Left lobe of liver (tissue), 2 donors: Measurements from ENCODE around the gene CD79B. TPM values are rescaled to one million over a fixed set of nuclear protein-coding genes. Genes with fewer than 3 reads are reported as not detected.
"Not testable (repeated sequence)": the region's sequence is repeated elsewhere in the genome, so short reads cannot be mapped to it uniquely, and the experiment has no call there.

Source experiments
- ATAC-seq: fragments of 200-7000 bp; cut with Tn5 transposase; one replicate; pipeline ENCODE4 v1.9.1; 2020; ENCODE audit warnings: mild to moderate bottlenecking, moderate library complexity
- DNase-seq: peaks from one replicate; pipeline ENCODE4 v3.0.0-alpha.2; 2020; ENCODE audit warnings: low spot score
- total RNA-seq: library from RNA; stranded (reverse); gene quantifications from one replicate; pipeline ENCODE4 v1.2.1, GENCODE V29; 2021
- donor health status: DM: no; HTN: no; CAD: no; lungs with moderate emphysema.
- donor health status: DM: no; HTN: yes; CAD: no.

The CD79B gene
- total RNA-seq, 1 donor from 2014 or later = 0.81 TPM

DNA sequence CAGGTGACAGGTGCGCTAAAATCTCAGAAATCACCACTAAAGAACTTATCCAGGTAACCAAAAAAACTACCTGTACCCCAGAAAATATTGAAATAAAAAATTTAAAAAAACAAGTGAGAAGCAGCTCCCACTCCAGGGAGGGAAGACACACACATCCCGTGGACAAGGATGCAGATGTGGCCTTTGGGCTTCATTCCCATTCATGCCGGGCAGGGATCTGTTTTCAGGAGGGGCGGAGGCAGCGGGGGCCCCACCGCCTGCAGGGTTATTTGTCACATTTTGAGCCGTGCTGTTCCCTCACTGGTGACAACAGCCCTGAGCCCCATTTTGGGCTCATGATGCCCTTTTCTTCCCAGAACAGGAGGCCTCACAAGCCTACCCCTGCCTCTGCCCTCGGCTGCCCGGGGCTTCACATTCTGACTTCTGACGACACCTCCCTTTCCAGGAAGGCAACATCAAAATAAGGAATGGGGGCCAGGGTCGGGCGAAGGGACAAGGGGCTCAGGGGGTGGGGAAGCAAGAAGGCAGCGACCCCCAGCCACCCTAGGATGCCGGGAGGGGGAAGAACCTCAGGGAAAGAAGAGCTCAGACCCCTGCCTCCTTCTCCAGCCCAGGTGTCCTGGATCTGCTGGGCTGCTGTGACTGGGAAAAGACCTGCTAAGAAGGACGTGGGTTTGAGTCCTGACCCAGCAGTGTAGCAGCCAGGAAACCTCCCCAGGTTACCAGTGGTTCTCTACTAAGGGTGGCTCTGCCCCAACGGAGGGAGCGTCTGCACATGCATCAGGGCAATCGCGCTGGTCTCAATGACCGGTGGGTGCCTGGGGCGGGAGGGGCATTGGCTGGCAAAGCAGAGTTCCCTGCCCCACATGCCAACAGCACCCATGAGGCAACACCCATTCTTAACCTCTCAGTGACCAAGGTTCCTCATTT, 2.3 kb upstream of the CD79B start:
- no peak for DNase-seq

DNA sequence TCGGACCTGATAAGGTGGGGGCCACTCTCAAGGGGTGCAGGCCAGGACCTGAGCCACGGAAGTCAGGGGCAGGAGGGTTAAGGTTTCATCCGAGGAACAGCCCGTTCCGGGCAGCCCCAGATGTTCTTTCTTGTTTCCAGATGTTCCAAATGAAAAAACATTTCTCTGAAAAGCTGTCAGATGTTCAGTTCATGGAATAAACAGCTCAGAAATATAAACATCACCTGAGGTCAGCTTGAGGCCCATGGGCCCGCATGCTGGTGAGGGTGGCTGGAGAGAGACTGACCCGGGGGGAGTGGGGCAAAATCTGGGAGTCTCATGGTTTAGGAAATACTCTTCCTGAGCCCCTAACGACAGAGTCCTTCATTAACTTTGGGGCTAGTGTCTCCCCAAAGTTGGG, 1.5 kb upstream of the CD79B start:
- ATAC-seq (no peak), DNase-seq (no peak)

More for the DNA sequence above, 2.3 kb upstream of the CD79B start:
- no peak for ATAC-seq

DNA sequence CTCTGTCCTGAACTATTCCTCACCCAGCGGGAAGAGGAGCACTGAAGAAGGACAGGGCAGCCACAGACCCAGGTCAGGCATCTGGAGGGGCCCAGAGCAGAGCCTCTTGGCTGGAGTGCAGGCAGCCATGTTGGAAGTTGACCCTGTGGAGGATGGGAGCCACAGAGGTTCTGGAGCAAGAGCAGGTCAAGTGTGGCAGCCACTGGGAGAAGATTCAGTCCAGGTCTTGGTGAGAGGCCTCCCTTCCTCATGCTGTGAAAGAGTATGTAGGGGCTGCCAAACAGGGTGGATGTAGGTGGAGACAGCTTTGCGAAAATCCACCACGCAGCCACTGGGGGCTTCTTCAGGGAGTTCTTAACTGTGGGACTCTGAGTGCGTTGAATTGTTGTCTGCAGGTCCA, 590 bp upstream of the CD79B start:
- ATAC-seq (no peak), DNase-seq (no peak)

- peak; percentile 80 for ATAC-seq
These were observed 1.1 kb downstream of the CD79B start for GRCh38 chr17:63930951-63931575.

DNA sequence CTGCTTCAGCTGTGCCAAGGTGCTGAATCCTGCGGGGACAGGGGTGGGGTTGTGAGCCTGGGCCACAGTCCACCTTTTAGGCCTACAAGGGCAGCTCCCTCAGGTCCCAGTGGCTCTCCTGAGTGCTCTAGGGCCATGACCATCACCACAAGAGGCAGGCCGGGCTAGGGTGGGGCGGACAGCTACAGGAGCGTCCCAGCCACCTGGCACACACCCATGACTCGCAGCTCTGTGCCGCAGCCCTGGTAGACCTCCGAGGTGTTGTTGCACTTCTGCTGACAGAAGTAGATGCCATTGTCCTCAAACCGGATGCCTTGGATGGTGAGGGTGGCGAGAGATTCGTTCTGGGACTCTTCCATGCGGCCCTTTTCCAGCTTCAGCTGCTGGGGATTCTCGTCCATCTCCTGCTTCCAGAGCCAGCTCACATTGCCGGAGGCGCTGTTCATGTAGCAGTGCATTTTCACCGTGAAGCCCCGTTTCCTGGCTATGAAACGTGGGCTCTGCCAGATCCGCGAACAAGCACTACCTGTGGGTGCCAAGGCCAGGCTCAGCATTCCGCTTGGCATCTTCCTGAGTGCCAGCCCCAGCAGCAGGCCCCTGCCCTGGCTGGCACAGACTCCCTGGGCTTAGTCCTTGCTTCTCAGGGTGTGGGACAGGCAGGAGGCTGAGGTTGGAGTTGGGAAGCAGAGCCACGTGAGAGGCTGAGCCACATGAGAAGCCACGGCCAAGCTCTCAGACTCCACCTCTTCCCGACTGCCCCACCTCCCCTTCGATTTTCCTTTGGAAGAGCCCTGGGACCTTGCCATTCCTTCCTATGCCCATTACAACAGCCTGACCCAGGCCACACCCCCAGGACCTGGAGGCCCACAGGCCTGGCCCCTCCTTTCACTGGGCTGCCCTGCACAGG, 2.0 kb downstream of the CD79B start:
- peak; percentile 30 for ATAC-seq
- no peak for DNase-seq

More at GRCh38 chr17:63930951-63931575, 1.1 kb downstream of the CD79B start:
- no peak for DNase-seq

DNA sequence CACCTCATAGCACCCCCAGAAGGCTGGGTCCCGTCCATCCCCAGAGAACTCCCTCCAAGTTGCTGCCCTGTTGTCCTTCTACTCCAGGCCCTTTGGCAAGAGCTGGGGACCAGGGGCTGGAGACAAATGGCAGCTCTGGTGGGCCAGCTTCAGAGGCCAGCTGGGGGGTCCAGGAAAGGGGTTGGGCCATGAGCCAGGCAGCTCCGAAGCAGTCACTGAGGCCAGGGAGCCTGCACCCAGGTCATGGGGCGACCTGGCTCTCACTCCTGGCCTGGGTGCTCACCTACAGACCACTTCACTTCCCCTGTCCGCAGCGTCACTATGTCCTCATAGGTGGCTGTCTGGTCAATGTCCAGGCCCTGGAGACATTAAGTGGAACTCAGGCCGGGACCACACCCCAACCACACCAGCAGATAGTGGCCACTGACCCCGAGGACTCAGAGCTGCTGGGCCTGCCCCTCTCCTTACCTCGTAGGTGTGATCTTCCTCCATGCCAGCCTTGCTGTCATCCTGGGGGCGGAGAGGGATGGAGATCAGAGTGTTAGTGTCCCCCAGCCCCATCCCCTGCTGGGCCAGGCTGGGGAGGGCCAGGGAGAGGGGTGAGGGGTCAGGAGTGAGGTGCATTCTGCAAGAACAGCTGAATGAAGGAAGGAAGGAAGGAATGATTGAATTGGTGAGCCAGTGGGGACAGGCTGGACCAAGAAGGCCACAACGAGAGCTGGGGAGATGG, 3.0 kb downstream of the CD79B start:
- no peak for DNase-seq

GRCh38 chr17:63928172-63928666, 3.9 kb downstream of the CD79B start:
- no peak for DNase-seq
- no peak for ATAC-seq

More for the DNA sequence above, 3.0 kb downstream of the CD79B start:
- ATAC-seq = no peak

DNA sequence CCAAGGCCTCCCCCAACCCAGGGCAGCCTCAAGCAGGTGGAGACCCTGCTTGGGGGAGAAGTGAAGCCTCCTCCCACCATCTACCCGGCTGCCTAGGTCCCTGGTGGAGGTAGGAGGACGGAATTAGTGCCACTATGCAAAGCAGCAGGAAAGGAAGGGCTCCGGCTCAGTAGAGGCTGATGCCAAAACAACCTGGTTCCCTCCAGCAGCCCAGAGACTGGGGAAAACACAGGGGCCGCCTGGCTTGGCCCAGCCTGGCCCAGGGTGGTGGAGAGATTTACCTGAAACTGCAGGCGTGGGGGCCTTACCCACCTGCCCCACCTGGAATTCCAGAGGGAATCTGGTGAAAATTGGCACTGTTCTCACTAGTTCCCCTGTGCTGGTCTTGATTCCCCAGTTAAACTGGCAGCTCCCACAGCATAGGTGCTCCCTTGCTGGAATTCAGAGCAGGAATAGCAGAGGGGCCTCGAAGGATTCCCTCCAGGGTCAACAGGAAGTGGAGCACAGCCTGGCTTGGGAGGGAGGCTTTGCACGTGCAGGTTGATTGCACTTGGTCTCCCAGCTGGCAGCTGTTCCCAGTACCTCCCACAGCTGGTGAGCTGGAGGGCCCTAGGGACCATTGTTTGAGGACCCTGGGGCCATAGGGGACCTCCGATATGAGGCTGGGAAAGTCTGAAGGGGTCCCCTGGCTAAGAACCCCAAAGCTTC, 4.5 kb downstream of the CD79B start:
- DNase-seq (no peak), ATAC-seq (no peak)

DNA sequence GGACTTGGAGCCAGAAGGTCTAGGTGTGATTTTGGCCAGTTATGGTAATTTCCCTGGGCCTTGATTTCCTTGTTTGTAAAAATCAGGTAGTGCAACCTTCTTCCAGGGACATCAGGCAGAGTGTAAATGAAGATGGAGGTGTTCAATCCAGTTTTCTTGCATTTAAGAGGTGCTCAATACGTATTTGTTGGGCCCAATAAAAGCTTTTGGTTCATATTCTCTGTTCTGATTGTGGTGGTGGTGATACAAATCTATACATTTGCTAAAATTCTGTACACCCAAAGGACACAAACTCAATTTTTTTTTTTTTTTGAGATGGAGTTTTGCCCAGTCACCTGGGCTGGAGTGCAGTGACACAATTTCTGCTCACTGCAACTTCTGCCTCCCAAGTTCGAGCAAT, 6.0 kb downstream of the CD79B start:
- ATAC-seq (no peak), DNase-seq (no peak)

DNA sequence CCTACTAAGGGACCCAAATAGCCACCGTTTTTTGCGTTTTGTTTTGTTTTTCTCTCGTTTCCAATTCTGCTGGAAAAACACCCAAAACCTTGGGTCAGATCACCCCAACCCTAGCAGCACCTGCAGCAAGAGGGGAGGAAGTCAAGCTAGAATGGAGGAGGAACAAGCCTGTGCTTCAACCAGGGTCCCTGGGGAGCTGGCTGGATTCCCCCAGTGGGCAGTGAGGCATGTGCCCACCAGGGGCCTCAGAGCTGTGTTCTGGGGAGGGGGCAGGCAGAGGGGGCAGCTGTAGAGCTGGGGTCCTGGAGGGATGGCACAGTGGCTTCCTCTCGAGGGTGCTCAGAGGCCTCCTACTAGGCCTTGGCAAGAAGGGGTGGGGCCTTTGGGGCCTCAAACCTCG, 6.5 kb downstream of the CD79B start:
- DNase-seq (no peak), ATAC-seq (no peak)

- DNase-seq, ATAC-seq: not testable (repeated sequence)
These were observed 9.7 kb downstream of the CD79B start for GRCh38 chr17:63922402-63922801.

DNA sequence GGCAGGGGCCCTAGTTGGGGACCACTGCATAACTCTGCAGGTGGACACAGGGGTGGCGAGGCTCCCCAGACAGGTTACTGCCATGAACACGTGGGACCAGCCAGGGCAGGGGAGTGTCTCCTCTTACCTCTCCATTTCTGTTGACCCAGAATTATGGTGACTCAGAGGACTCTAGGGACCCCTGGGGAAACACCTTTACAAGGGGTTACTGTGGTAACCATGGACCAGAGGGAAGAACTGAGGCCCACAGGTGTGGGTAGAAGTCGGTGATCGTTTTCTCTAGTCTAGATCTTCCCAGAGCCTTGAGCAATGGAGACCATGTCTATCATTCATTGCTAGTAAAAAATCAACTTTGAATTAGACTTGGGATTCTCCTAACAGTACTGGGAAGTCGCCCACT, 11.4 kb downstream of the CD79B start:
- DNase-seq, ATAC-seq: not testable (repeated sequence)

DNA sequence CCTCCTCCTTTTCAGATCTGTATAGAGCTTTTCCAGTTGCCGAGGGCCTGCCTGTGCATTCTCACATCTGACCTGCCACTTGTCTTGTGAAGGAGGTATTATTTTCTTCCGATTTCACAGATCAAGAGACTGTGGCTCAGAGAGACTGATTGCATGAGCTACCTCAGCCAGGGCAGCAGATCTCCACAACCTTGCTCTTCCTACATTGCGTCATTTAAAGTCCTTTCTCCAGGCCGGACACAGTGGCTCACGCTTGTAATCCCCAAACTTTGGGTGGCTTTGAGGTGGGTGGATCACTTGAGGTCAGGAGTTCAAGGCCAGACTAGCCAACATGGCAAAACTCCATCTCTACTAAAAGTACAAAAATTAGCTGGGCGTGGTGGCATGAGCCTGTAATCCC, 12.1 kb downstream of the CD79B start:
- DNase-seq = not testable (repeated sequence)

GRCh38 chr17:63919311-63919723, 12.8 kb downstream of the CD79B start:
- ATAC-seq (peak; percentile 95), DNase-seq (no peak)

More for the DNA sequence above, 12.1 kb downstream of the CD79B start:
- ATAC-seq = not testable (repeated sequence)

DNA sequence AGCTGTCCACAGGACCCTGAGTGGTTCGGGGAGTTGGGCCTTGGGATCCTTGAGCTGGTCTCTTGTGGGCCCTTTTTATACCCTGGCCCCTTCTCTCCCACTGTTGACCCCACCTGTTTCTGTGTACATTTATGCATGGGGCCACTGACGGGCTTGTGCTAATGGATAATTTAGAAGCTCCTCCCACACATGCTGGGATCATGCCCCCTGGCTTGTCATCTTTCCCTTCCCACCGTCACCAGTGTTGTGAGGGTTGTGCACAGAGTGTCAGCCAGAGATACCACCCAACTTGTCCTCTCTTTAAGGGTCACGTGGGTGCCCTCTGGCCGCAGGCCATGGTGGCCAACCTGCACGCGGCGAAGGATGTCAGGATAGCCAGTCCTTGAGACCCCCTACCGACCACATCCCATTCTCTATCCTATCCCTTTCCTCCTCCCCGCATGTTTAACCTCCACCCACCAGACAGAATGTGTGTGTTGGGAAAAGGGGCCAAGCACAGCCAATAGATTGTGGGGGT, 13.3 kb downstream of the CD79B start, which contains the start of gene GH1:
TSS of gene GH1 (minus strand) at position 51 of the 517 bp plus-strand sequence. CDS start 63 bp downstream, outside the sequence.
- DNase-seq = not testable (repeated sequence)

GRCh38 chr17:63918305-63918704, 13.8 kb downstream of the CD79B start:
- ATAC-seq (peak; percentile 39), DNase-seq (no peak)

More for the DNA sequence above, 13.3 kb downstream of the CD79B start, which contains the start of gene GH1:
- not testable (repeated sequence) for ATAC-seq

GRCh38 chr17:63917646-63918045, 14.5 kb downstream of the CD79B start:
- DNase-seq (no peak), ATAC-seq (no peak)

GRCh38 chr17:63917206-63917605, 14.9 kb downstream of the CD79B start:
- not testable (repeated sequence) for ATAC-seq, DNase-seq
